ENCODE data around the gene ARHGAP22.
"Not testable (repeated sequence)": the region's sequence is repeated elsewhere in the genome, so short reads cannot be mapped to it uniquely, and the experiment has no call there.

ARHGAP22 gene

GRCh38 chr10:48450233-48450740, 154.6 kb downstream of the ARHGAP22 start:
- DNase-seq (ENCODE audit: low spot score): no peak

GRCh38 chr10:48449501-48450232, 155.2 kb downstream of the ARHGAP22 start:
- no peak for DNase-seq (ENCODE audit: low spot score)

- no peak for DNase-seq (ENCODE audit: low spot score)
Observed at GRCh38 chr10:48448796-48449195, 156.1 kb downstream of the ARHGAP22 start.

DNA sequence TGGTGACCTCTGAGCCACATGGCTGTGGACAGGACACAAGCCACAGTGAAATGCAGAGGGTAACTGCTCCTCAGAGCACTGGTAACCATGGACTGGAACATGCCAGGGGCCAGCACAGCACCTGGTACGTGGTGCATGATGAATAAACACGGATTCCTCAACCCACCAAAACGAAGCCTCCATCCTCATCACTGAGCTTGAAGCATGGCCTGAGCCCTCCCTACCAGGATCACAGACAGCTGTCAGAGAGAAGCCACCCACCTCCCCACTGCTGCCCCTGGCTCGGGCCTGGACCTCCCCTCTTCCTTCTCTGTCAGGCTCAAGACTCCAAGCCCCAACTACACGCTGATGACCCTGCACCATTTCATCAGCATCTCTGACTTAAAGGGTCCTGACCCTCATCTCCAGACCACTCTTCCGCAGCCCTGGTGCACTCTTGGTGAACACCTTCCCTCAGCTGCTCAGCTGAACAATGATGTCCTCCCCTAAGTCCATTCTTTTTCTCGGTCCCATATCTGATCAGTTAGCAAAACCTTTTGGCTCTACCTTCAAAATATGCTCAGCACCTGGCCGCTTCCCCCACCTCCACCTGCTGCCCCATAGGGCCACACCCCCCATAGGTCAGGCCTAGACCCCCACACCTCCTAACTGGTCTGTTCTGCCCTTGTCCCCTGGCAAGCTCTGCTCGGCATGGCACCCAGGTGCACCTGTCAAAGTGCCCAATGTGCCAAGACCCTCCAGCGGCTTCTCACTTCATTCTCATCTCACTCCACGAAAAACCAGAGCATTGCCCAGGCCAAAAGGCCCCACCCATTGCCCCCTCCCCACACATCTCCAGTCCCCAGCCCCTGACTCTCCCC, 157.3 kb downstream of the ARHGAP22 start:
- DNase-seq (ENCODE audit: low spot score): no peak

- DNase-seq (ENCODE audit: low spot score): no peak
Observed at GRCh38 chr10:48446785-48447184, 158.1 kb downstream of the ARHGAP22 start.

GRCh38 chr10:48445932-48446331, 158.9 kb downstream of the ARHGAP22 start:
- DNase-seq (ENCODE audit: low spot score): no peak

DNA sequence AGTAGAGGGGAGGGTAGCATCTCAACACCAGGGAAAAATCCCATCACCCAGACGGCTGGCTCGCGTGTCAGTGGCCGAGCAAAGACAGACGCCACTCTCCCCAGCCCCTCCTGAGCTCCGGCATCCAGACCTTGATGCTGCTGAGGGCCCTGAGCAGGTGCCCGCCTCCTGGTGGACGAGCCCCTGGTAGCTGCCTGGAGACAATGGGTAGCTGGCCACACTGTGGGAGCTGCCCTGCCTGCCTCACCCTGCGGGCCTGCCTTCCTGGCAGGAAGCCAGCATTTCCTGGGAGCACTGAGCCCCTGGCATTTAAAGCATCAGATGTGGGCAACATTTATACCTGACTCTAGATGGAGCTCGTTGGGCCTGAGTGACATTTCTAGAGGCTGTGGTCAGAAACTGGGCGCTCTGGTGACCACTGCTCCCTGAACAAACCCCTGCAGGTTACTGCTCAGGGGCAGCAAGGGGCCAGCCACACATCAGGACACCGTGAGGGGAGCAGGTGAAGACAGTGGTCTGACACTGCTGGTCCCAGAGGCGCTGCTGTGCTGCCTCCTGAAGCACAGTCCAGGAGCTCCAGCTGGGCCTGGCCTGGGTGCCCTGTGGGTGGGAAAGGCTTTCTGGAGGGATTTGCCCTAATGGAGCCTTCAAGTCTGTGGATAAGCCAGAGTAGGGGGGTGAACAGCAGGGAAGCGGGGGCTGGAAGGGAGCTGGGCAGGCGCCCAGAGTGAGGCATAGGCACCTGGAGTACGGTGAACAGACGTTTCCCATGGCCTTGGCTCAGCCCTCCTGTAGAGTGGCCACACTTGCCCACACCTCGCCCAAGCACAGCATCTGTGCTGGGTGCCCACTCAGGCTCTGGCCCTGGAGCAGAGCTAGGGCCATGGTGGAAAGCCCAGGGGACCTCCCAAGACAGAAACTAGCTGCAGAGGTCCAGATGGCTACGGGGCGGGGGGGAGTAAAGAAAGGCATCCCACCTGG, 159.7 kb downstream of the ARHGAP22 start:
- DNase-seq (ENCODE audit: low spot score): no peak

- no peak for DNase-seq (ENCODE audit: low spot score)
Observed at GRCh38 chr10:48444266-48444665, 160.6 kb downstream of the ARHGAP22 start.

- no peak for DNase-seq (ENCODE audit: low spot score)
Observed at GRCh38 chr10:48442809-48443177, 162.1 kb downstream of the ARHGAP22 start.

DNA sequence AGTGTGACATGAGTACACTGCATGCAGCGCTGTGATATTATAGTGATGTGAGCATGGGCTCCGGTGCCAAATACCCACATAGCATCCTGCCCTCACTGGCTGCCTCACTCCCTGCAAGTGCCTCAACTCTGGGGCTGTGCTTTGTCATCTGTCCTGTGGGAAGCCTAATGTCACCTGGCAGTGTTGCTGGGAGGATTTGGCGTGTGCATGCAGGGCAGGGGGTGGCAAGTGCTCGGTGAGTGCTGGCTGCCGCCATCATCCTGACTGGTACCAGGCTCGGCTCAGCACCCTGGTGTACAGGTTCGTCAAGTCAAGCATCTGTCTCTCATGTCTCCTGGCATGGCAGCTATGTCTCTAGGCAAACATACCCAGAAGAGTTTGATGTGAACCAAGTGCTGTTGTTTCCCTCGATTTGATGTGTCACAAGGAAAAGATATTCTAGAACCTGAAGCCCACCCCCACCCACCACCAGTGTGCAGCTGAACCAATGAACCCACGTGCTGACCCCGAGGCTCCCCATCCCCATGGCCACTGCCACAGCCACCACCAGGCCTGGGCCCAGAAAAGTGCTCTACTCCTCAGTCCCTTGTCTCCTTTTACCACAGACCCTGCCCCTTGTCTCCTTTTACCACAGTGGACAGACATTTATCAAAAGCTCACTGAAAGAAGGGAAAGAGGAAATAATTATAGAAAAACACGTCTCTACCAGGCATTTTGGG, 162.6 kb downstream of the ARHGAP22 start:
- no peak for DNase-seq (ENCODE audit: low spot score)

DNA sequence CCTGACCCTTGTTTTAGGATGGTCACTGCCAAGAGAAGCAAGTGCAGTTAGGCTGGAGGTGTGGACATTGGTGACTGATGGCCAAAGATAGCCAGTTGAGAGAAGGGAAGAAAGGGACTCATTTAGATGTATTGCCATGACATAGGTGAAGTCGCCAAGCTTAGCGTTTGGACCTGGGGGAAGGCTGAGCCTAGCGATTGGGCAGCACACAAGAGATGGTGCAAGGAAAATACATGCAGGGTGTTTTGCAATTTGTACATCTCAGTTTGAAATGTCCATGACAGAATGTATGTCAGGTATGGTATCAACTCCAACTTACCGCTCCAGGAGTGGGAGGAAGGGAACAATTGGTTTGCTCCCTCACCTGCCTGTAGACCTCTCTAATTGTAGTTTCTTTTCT, 164.1 kb downstream of the ARHGAP22 start:
- DNase-seq (ENCODE audit: low spot score): no peak

GRCh38 chr10:48439581-48440041, 165.3 kb downstream of the ARHGAP22 start:
- no peak for DNase-seq (ENCODE audit: low spot score)

DNA sequence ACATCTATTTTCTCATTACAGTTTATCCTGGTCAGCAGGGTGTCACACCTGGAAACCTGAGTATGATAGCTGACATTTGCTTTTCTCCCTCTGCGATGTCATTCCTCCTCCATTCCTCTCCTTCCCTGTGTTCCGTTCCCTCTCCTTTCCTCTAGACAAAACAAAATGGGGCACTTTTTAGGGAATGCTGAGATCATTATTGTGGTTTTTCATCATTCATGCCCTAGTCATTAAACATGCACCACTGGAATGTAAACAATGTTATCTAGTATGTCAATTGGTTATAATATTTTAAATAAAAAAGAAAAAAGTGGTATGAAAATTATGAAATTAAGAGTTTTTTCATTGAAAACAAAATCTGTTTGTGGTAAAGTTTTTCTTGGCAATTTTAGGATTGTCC, 165.8 kb downstream of the ARHGAP22 start:
- no peak for DNase-seq (ENCODE audit: low spot score)

DNA sequence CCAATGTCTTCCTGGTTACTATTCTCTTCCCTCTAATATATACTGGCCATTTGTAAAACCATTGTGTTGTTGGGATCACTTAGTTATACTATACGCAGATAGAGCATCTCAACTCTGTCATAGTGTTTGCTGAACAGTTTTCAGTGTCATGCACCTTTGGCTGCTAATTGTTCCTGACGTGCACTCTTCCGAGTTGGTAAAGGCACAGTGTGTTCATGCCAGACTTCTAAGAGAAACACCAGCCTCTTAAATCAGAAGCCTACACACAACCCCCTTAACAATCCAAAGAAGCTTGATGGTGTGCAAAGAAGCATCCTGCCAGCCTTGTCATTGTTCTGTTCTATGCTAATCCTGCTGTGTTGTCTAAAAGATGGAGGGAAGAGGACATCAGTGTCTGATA, 167.3 kb downstream of the ARHGAP22 start:
- DNase-seq (ENCODE audit: low spot score): no peak

DNA sequence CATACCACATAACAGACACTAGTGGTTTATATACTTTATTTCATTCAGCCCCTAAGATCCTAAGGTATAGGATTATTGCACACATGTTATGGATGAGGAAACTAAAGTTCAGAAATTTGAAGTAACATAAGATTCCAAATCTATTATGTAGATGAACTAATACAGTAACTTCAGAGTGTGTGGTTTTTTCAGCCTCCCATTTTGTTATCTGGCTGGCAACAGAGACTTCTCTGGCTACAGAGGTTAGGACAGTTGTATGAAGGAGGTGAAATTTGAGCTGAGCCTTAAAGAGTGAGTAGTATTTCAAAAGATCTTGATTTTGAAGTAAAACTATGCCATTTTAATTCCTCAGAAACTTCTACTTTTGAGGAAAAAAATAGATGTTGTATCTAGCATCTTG, 173.0 kb downstream of the ARHGAP22 start:
- DNase-seq (ENCODE audit: low spot score): no peak

DNA sequence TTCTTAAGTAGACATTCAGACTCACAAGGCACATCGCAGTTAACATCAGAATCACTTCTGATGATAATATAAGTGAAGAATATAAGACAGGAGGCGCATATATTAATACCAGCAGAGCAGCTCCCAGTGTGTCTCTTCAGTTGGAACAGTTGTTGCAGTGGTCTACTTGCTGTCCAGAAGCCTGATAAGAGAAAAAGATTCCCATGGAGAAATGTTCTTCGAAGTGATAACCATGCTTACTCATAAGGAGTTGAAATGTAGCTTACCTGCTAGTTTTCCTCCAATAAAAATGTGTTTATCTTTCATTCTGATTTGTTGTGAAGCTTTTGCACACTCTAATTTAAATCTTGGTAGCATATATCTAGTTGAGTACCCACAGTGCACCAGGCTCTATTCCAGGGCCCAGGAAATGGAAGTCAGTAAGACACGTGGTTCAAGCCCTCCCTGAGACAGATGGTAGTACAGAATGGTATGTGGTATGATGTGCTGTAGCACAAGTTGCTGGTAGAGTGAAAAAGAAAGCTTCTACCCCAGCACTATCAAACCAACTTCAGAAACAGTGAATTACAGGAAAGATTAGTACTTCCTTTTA, 174.4 kb downstream of the ARHGAP22 start:
- DNase-seq (ENCODE audit: low spot score): no peak

DNA sequence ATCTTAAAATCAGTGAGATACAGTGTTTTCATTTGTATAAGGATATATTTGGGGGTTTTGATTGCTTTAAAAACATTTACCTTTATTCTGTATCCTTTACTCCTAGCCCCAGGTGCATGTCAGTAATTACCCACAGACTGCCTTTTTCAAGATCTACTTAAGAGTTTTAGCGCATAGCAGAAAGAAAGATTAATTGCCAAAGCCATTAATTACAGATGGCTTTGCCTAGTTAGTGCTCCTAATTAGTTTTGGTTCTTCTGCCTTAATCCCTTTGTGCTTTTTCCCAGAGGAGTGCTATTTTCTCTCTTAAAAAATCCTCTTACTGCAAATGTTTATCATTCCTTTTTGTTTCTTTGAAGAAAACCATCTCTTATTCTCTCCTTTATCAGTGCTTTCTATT, 175.6 kb downstream of the ARHGAP22 start:
- DNase-seq (ENCODE audit: low spot score): no peak

DNA sequence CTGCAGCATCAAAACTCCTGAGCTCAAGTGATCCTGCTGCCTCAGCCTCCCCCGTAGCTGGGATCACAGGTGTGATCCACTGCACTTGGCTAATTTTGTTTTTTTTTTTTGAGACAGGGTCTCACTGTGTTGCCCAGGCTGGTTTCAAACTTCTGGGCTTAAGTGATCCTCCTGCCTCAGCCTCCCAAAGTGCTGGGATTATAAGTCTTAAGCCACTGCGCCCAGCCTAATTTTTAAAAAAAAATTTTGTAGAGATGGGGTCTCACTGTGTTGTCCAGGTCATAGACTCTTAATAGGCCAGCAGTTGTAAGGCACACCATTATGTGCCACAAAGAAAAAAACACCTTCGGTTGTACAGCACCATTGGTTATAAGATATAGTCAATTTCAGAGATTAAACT, 176.0 kb downstream of the ARHGAP22 start:
- DNase-seq (ENCODE audit: low spot score): no peak

DNA sequence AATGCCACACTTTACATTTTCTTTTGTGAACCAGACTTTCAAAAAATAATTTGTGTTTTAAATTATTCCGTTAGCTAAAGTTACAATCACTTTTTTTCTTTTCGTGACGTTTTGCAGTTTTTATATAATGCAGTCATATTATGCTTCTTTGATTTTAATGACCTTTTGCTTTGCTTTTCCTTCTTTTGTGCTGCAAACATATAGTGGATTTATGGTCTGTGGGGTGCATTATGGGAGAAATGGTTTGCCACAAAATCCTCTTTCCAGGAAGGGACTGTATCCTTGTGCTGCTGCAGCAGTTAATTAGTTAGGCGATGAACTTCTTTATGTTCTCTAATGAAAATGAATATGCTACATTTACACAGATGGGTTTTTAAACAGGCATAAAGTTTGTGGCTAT, 181.0 kb downstream of the ARHGAP22 start:
- no peak for DNase-seq (ENCODE audit: low spot score)

- not testable (repeated sequence) for DNase-seq (ENCODE audit: low spot score)
Observed at GRCh38 chr10:48421862-48422261, 183.0 kb downstream of the ARHGAP22 start.

- DNase-seq (ENCODE audit: low spot score): no peak
Observed at GRCh38 chr10:48419714-48420113, 185.2 kb downstream of the ARHGAP22 start.
